Hepatocyte (in vitro differentiated cells): ENCODE results near the gene CATSPER4.

Experiments
- EZH2 ChIP-seq: fragments of 200-600 bp; sonication (generic); IDR thresholded peaks from 2 replicates; pipeline ENCODE4 v1.6.1; 2016; ENCODE audit warnings: antibody characterized with exemption, mild to moderate bottlenecking, borderline replicate concordance
- TF ChIP-seq, protein P1 (sequence below): fragments of 200-600 bp; sonication (generic); IDR thresholded peaks from 2 replicates; pipeline ENCODE4 v1.5.1; 2016; ENCODE audit warnings: antibody characterized with exemption, mild to moderate bottlenecking; ENCODE audit not compliant: poor library complexity

DNA sequence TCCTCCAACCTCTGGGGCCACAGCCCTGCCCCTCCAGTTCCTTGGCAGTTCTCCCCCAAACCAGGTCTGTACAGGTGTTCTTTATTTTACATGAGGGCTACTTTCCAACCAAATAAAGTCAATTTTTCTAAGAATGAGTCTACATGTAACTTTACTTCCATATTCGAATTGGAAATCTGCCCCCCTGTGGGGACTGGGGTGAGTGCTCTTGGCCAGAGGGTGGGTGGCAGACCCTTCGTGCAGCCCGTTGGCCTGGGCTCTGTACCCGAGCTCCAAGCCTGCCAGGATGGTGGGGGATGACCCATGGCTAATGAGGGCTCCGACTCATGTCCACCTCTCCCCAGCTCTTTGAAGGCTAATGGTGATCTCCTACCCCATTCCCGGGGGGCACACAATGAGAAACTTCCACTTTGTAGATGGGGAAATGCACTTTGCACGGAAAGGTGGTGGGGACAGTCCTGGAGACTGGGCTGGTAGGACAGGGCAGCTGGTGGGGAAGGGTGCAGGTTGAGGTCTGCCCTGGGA is 589 bp upstream of the CATSPER4 start:
- TF ChIP-seq, protein P1, sequence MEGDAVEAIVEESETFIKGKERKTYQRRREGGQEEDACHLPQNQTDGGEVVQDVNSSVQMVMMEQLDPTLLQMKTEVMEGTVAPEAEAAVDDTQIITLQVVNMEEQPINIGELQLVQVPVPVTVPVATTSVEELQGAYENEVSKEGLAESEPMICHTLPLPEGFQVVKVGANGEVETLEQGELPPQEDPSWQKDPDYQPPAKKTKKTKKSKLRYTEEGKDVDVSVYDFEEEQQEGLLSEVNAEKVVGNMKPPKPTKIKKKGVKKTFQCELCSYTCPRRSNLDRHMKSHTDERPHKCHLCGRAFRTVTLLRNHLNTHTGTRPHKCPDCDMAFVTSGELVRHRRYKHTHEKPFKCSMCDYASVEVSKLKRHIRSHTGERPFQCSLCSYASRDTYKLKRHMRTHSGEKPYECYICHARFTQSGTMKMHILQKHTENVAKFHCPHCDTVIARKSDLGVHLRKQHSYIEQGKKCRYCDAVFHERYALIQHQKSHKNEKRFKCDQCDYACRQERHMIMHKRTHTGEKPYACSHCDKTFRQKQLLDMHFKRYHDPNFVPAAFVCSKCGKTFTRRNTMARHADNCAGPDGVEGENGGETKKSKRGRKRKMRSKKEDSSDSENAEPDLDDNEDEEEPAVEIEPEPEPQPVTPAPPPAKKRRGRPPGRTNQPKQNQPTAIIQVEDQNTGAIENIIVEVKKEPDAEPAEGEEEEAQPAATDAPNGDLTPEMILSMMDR = no peak
- TF ChIP-seq EZH2 = no peak
